HG03342 (cell line): ENCODE measurements around the gene NOTCH1.

ENCODE experiments used
- ATAC-seq: cut with Tn5 transposase; IDR thresholded peaks from one replicate; pipeline ENCODE4 v1.9.1; 2021; ENCODE audit warnings: mild to moderate bottlenecking, moderate library complexity; ENCODE audit not compliant: unreplicated experiment

NOTCH1 gene

DNA sequence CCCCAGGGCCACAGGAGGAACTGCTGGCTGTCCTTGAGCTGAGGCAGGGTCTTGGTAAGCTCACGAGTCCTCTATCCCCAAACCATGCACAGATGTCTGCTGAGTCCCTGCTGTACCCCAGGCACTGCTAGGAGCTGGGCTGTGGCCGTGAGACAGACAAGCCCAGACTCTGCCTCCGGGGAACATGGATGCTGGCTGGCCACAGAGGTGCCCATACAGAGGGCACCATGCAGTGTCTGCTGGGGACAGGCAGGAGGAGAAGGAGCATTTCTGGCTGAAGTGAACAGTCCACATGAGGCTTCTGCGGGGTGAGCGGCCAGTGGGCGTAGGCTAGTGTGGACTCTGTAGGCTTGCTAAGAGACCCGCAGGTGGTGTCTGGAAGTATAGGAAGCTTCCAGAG is 58.2 kb downstream of the NOTCH1 start:
- ATAC-seq: no peak

DNA sequence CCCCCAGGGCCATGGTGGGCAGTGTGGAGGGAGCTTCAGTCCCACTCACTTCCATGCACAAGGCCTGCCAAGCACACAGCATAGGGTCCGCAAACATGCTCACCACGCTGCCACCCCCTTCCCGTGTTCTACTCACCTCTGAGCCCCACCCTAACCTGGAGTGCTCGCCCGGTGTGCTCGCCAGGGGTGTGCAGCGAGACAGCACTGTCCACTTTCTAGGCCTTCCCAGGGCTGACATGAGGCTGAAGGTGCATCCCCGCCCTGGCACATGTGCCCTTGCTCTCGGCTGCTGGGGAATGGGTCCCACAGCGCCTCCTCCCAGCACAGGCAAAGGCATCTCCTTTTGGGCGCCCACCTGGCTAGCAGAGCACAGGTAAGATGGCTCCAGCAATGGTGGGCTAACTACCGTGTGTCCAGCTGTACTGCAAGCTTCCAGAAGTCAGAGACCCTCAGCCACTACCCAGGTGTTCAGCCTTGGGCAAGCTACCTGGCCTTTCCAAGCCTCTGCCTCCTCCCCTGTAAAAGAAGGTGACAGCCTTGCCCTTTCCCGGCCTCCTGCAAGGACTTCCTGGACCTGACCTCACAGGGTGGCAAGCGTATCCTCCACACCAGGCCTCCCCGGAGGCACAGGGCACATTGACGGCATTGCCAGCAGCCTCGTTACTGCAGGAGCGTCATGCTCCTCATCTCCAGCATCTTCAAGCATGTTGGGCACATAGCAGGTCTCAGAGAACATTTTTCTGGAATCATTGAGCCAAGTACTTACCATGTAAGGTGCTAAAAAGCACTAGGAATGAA is 58.8 kb downstream of the NOTCH1 start:
- no peak for ATAC-seq

DNA sequence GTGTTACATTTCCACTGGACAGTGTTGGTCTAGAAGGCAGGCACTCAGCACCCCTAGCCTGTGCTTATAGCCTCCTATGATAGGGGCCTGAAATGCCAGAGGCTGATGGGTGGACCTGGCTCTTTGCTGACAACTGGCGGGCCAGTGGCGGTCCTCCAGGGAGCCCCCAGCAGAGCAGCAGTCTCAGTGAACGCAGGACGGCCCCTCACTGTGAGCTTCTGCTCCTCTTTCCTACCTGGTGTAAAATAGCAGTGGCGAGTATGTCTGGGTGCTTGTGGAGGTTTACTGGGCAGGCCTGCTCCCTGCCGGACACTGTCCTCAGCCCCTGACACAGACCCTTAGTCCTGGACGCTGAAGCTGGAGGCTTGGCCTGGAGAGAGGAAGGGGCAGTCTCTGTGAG is 59.7 kb downstream of the NOTCH1 start:
- no peak for ATAC-seq

DNA sequence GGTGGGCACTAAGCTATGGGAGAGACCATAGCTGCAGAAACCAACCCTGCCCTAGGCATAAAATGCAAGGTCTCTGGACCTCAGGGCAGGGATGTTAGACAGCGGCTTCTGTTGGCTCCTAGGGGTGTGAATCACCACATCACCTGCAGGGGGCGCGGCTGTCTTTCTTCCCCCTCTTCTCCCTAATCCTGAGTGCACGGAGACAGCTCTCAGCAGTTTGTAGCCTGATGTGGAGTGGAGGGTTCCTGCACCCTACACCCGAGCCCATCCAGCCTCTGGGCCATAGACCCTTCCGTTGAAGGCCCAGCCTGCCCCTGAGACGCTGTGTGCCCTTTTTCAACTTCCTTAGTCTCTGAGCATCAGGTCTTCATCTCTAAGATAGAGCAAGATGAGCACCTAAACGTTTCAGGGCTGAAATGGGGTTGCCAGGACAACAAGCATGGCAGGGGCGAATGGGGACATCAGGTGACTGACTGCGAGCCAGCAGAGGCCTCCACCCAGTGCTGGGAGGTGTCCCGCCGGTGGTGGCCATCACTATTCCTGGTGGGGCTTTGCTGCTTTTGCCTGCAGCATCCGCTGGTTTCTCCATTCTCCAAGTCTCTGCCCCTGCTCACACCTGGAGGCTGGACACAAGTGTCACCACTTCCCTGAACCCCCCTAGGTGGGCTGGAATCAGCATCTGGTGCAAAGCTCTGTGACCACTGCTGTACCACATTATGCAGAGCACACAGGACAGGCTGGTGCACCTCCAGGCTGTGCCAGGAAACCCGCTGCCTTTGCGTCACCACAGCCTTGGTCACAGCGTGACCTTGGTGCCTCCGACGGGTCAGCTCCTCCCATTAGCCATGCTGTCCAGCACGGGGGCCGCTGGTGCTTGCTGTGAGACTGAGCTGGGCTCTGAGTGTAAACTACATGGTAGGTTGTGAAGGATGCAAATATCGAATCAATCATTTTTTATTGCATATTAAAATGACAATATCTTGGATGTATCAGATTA is 60.5 kb downstream of the NOTCH1 start:
- ATAC-seq: no peak

DNA sequence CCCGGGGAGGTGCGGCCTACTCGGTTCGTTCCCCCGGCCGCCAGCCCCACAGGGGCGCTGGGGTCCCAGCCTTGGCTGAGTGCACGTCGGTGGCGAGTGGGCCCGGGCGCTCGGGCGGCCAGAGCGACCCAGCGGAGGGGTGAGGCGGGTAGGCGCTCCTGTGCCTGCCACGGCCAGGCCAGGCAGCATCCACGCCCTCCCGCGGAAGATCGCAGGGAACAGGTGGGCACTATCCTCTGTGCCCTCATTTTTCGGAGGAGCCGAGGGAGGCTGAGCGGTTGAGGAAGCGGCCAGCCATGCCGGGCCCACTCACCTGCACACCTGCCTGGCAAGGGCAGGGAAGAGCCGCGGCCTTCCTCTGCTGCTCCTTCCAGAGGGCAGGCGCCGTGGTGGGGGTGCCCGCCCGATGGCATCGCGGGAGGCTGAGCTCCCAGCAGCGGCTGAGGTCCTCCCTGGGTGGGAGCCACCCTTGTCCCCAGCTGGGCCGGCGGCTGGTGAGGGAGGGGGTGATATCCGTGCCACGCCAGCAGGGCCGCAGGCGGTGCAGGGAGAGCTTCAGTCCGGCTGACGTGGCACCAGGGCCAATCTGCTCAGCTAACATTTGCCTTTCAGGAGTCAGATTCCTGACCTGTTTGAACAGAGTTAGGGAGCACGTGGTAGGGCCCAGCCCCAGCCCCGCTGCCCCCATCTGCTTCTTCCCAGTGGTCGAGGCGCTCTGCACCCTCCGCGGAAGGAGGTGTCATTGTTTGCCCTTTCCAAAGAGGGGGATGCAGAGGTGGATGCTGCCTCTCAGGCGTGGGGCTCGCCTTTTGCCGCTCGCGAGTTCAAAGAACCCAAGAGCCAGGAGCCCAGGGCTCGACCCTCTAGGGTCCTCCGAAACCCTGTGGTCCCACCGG is 61.4 kb downstream of the NOTCH1 start:
- no peak for ATAC-seq

DNA sequence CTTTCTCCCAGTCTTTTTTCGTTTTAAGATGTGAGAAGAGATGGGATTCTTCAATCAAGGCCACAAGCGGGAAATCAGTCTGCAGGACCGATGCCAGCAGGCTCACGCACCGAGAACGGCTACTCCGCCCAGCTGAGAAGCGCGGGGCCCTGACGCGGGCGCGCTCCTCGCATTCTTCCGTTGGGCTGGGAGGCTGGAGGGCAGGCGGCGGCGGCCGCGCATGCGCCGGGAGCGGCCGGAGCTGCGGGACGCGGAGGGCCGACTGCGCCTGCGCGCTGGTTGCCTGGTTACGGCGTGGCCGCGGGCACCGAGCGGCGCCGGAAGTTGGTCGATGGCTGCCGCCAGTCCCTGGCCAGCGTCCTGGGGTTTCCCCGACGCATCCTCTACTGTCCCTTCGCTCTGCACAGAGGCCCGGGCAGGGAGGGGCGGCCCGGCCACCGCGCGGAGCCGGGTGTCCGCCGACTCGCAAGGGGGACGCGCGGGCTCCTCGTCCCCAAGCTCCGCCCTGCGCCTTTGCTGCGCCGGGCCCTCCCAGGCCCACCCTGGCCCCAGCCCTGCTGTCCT is 62.2 kb downstream of the NOTCH1 start:
- peak; percentile 61 for ATAC-seq

DNA sequence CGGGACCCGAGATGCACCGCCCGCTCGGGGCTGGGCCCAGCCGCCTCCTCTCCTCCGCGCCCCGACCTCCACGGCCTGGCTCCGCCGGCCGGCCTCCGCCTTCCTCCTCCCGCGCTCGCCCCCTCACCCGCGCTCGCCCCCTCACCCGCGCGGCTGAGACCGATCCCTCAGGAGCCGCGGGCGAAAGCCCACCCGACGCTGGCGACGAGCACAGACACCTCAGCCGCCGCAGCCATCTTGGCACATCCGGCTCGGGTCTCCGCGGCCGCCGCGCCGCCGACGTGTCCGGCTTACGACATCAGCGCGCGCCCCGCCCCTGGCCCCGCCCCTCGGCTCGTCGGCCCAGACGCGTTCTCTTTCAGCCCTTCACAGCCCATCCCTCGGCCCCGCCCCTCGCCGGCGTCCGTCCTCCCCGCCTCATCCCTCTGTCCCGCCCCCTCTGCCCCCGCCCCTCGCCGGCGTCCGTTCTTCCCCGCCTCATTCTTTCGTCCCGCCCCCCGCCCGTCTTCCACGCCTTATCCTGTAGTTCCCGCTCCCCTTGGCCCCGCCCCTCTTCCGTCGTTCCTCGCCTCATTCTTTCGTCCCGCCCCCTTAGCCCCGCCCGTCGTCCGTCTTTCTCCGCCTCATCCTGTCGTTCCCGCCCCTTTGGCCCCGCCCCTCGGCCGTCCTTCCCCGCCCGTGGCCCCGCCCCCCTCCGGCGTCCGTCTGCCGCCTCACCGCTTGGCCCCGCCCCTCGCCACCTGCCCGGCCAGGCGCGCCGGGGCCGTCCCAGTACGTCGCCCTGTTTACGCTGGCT is 62.9 kb downstream of the NOTCH1 start, which contains the start of gene SEC16A:
Gene SEC16A (minus strand): TSS at position 248 of the 796 bp plus-strand sequence. CDS start 5,425 bp downstream, outside the sequence.
- ATAC-seq: peak; percentile 52

DNA sequence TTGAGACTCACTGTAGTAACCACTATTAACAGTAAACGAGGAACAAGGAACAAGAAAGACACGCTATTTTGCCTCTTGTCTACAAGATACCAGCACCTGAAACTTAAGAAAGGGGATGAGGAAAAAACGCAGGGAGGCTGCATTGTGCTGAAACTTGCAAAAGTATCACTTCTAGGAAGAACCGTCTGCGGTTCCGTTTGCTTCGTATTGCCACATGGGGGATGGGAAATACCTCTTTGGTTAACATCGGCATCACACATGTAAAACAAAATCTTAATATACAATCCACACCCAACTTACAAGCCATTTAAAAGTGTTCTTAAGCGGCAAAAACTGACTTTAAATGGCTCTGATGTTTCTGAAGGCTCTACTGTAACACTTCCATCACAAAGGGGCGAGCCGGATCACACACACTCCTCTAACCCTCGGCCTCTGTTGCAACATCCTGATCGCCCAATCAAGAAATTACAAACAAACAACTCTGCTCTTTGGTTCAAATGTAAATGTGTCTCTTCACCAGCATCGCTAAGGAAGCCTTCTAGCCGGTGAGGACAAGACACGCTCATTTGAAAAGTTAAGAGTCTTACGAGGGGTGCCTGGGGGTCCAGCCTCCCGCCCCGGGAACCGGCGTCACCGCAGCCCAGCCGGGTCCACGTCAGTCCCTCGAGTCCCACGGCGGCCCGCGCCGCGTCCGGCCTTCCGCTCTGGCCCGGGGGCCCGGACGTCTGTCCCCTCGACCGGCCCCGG is 63.6 kb downstream of the NOTCH1 start:
- no peak for ATAC-seq

- ATAC-seq: no peak
These were observed 64.3 kb downstream of the NOTCH1 start for GRCh38 chr9:136481558-136481957.

DNA sequence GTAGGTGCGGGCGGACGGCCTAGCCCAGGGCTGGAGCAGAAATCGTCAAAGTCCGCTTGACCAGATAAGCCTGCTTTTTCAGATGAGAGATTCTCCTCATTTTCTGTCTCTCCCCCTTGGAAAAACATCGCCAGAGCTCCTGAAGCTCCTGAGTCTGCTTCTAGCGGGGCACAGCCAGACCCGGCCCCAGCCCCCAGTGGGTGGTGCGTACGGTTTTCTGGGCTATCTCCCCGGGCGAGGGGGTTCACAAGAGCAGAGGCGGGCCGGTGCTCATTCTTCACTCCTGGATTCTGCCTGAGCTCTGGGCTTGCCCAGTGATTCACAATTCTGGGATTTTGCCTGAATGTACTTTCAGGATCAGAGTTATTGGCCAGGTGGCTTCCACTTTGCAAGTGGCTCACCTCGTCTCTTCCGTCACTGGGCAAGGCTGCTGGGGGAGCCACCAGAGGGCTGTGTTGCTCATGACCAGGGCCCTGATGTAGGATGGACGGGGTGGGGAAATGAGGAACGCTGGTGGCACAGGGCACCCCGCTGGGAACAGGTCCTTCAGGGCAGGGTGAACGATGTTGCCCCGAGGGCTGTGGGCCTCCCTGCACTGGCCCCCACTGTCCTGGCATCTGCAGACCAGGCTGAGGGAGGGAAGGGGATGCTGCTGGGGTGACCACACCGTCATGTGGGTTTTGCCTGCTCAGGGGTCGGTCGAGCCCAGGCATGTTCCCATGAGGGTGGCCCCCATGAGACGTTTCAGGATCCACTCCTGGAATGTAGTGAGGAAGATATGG is 69.3 kb downstream of the NOTCH1 start:
- no peak for ATAC-seq

GRCh38 chr9:136474974-136475865 is 70.6 kb downstream of the NOTCH1 start:
- ATAC-seq: no peak

DNA sequence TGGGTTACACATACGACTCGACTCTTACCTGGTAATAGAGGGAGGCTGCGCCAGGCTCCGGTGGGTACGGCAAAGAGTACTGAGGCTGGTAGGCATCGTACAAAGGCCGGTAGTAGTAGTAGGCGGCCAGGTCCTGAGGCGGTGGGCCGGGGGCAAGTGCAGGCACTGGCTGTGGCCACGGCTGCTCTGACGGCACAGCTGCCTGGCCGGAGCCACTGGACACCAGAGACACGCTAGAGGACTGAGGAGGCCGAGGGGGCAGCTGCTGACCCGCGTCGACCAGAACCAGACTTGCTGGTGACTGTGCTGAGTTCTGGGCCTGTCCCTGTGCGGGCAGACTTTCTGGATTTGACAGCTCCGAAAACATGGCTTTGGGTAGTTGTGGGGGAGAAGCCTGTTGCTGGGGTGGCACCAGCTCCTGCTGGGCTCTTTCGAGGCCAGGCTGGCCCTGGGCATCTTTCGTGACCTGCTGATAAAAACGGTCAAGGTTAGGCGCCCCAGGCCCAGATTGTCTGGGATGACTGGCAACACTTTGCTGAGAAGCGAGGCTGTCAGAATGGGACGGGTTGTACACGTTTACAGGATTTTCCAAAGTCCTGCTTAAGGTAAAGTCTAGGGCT is 71.7 kb downstream of the NOTCH1 start:
- ATAC-seq: no peak

DNA sequence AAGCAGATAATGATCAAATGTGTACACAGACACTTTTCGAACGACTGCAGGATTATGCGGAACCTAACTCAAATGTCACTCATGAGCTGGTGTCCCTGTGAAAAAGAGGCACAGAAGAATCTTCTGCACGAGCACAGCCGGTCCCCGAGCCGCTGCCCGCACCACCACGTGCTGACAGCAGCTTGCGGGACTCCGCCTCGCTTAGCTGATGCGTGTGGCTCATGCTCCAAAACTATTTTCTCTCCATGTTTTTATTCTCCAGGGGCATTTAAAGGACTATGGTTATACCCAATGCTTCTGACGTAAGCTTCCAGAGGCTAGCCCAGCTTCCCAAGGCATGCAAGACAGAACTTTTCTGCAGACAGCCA is 72.5 kb downstream of the NOTCH1 start:
- no peak for ATAC-seq

DNA sequence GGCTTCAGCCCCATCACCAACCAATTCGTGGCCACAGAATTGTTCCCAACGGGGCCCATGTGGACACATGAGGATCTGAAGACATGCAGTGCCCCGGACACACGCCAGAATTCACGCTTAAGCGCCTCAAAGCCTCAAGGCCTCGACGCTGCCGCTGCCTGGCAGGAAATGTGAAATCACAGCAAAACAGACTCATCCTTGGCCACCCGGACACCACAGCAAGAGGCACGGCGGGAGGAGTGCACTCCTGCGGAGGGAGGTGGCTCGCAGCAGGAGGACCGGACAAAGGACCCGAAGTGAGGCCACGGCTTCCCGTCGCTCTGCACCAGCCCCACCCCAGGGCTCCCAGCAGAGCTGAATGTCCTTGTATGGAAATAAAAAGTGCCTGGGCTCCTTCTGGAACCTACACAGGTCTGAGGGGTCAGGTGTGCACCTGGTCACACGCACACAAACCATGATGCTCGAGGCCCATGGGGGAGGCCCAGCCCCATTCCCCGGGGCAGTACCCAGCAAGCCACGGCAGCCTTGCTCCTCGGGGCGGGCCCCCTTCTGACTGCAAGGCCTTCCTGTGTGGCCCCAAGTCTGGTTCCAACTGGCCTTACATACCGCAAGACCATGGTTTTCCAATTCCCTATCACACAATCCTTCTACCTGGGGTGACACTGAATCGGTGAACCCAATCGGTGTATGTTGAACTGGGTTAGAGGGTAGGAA is 73.1 kb downstream of the NOTCH1 start:
- no peak for ATAC-seq

- no peak for ATAC-seq
These were observed 73.9 kb downstream of the NOTCH1 start for GRCh38 chr9:136471802-136472487.
